Peyer's patch (tissue), 4 donors: Measurements from ENCODE around the gene CCDC82. TPM values are rescaled to one million over a fixed set of nuclear protein-coding genes. Genes with fewer than 3 reads are reported as not detected.

Experiments
- DNase-seq, 3 donors: peaks; one replicate each; pipeline ENCODE4 v3.0.0-alpha.2; 2017 to 2019
- H3K27ac ChIP-seq, 4 donors: fragments of 200-600 bp; sonication (generic); one replicate each; pipeline ENCODE4 v1.5.1; 2016 to 2019
- H3K27me3 ChIP-seq, 2 donors: fragments of 200-600 bp; sonication (generic); one replicate each; pipeline ENCODE4 v1.5.1; 2019
- H3K36me3 ChIP-seq, 3 donors: fragments of 200-600 bp; sonication (generic); one replicate each; pipeline ENCODE4 v1.5.1; 2016 to 2019
- H3K4me1 ChIP-seq, 4 donors: fragments of 200-600 bp; sonication (generic); one replicate each; pipeline ENCODE4 v1.5.1; 2016 to 2019
- H3K4me3 ChIP-seq, 4 donors: fragments of 200-600 bp; sonication (generic); 1 replicate in 3 of 4; 2 replicates in 1 of 4; pipeline ENCODE4 v1.5.1; 2016 to 2019; ENCODE audit warnings: mild to moderate bottlenecking in 1 of 4
- H3K9me3 ChIP-seq, 4 donors: fragments of 200-600 bp; sonication (generic); one replicate each; pipeline ENCODE4 v1.5.1; 2016 to 2019; ENCODE audit warnings: mild to moderate bottlenecking in 1 of 4
- CTCF ChIP-seq, 6 experiments: fragments of 450-650 bp in 4 of 6; fragments of 200-600 bp in 2 of 6; sonication (generic) in 1 of 6; IDR thresholded peaks; one replicate each; pipeline ENCODE4 v1.5.1; 2017 to 2019; ENCODE audit warnings: antibody characterized with exemption in 6 of 6, mild to moderate bottlenecking in 3 of 6, moderate library complexity in 1 of 6
- POLR2A ChIP-seq, 2 donors: fragments of 450-650 bp; IDR thresholded peaks; one replicate each; pipeline ENCODE4 v1.5.1; 2017; ENCODE audit warnings: antibody characterized with exemption in 2 of 2, mild to moderate bottlenecking in 2 of 2, moderate library complexity in 2 of 2
- total RNA-seq, 4 donors: library from RNA; depleted of rRNA; stranded (reverse); fragments of >200 nt; gene quantifications; one replicate each; pipeline ENCODE4 v1.1.0, GENCODE V29; 2016

The CCDC82 gene
- total RNA-seq, 4 donors from 2014 or later: 19.3 to 63.5 (median 31.1) TPM

- Histone ChIP-seq H3K27ac (peak overlapping the region in 2 of 4 donors; percentile 87), H3K36me3 (no peaks in the 10 kb centered on the region), H3K4me3 (peak overlapping the region in 1 of 4 donors; percentile 71), H3K9me3 (no peaks in the 10 kb centered on the region), H3K4me1 (peaks cover 7 to 58% (median 22%) of the 10 kb centered on the region in 4 donors), H3K27me3 (no peaks in the 10 kb centered on the region)
- DNase-seq: peak in 2 of 3 donors; percentile 60 to 62
- TF ChIP-seq POLR2A (IDR thresholded peaks at IDR 0.05): no peak
- TF ChIP-seq CTCF (IDR thresholded peaks at IDR 0.05): no peak
Measured at GRCh38 chr11:96337541-96338431, 51.9 kb downstream of the CCDC82 start.

GRCh38 chr11:96335388-96335787 lies 54.3 kb downstream of the CCDC82 start:
- H3K9me3 ChIP-seq: no peaks in the 10 kb centered on the region
- no peak for DNase-seq
- TF ChIP-seq CTCF (IDR thresholded peaks at IDR 0.05) (no peak), POLR2A (IDR thresholded peaks at IDR 0.05) (no peak)
- no peaks in the 10 kb centered on the region for H3K36me3 ChIP-seq
- no peak overlapping the region for H3K4me3 ChIP-seq
- no peaks in the 10 kb centered on the region for H3K27me3 ChIP-seq
- no peak overlapping the region for H3K27ac ChIP-seq
- peaks cover under 1 to 64% (median 20%) of the 10 kb centered on the region in 4 donors for H3K4me1 ChIP-seq

- peaks cover 0 to 53% (median 14%) of the 10 kb centered on the region in 4 donors for H3K4me1 ChIP-seq
- DNase-seq: no peak
- H3K27ac ChIP-seq: no peak overlapping the region
- H3K36me3 ChIP-seq: no peaks in the 10 kb centered on the region
- H3K4me3 ChIP-seq: no peak overlapping the region
- H3K9me3 ChIP-seq: no peaks in the 10 kb centered on the region
- no peaks in the 10 kb centered on the region for H3K27me3 ChIP-seq
- TF ChIP-seq POLR2A (IDR thresholded peaks at IDR 0.05) (no peak), CTCF (IDR thresholded peaks at IDR 0.05) (no peak)
Measured at GRCh38 chr11:96334219-96334618, 55.5 kb downstream of the CCDC82 start.

- no peak for TF ChIP-seq POLR2A (IDR thresholded peaks at IDR 0.05)
- no peak for TF ChIP-seq CTCF (IDR thresholded peaks at IDR 0.05)
- Histone ChIP-seq H3K4me3 (no peak overlapping the region), H3K27me3 (no peaks in the 10 kb centered on the region), H3K4me1 (peaks cover 0 to 44% (median 8%) of the 10 kb centered on the region in 4 donors), H3K27ac (no peak overlapping the region), H3K36me3 (no peaks in the 10 kb centered on the region), H3K9me3 (no peaks in the 10 kb centered on the region)
- DNase-seq: no peak
Measured at GRCh38 chr11:96333191-96333719, 56.5 kb downstream of the CCDC82 start.

- no peaks in the 10 kb centered on the region for H3K36me3 ChIP-seq
- no peak for DNase-seq
Measured at GRCh38 chr11:96332126-96332771, 57.5 kb downstream of the CCDC82 start.

More at GRCh38 chr11:96332126-96332771, 57.5 kb downstream of the CCDC82 start:
- no peaks in the 10 kb centered on the region for H3K9me3 ChIP-seq
- TF ChIP-seq POLR2A (IDR thresholded peaks at IDR 0.05) (no peak), CTCF (IDR thresholded peaks at IDR 0.05) (peak in 1 of 6 experiments; percentile 2)
- H3K4me1 ChIP-seq: peaks cover 0 to 34% (median 4%) of the 10 kb centered on the region in 4 donors
- no peaks in the 10 kb centered on the region for H3K27me3 ChIP-seq
- H3K27ac ChIP-seq: peak overlapping the region in 2 of 4 donors; percentile 51 to 68
- no peak overlapping the region for H3K4me3 ChIP-seq
